Bronchial epithelial cell (primary cell): ENCODE data around the gene PROP1. TPM values are rescaled to one million over a fixed set of nuclear protein-coding genes. Genes with fewer than 3 reads are reported as not detected.
A peak's percentile ranks its signal among the peaks of the same experiment; 100 is the strongest.
"Not testable (repeated sequence)": the region's sequence is repeated elsewhere in the genome, so short reads cannot be mapped to it uniquely, and the experiment has no call there.

Source experiments
- DNase-seq: peaks from one replicate; pipeline ENCODE4 v3.0.0-alpha.2; 2010; ENCODE audit warnings: low read depth
- FAIRE-seq: peaks from 2 replicates; lab custom pipeline; 2011; peaks lifted over from hg19 to GRCh38; lab: Jason Lieb, UNC
- H3K27me3 ChIP-seq: 2 replicates; pipeline ENCODE4 v1.5.1; 2011; ENCODE audit warnings: low read length; ENCODE audit not compliant: control insufficient read depth, insufficient read depth
- H3K36me3 ChIP-seq: 2 replicates; pipeline ENCODE4 v1.5.1; 2011; ENCODE audit warnings: low read length; ENCODE audit not compliant: control insufficient read depth, insufficient read depth
- H3K4me3 ChIP-seq: 2 replicates; pipeline ENCODE4 v1.5.1; 2011; ENCODE audit warnings: mild to moderate bottlenecking, low read depth, low read length, control low read depth
- total RNA-seq: library from RNA; depleted of rRNA; stranded (reverse); fragments of >200 nt; gene quantifications from 2 replicates; pipeline ENCODE4 v1.2.1, GENCODE V29; 2014
- TF ChIP-seq, protein P1 (sequence below): IDR thresholded peaks from 2 replicates; pipeline ENCODE4 v1.5.1; 2011; ENCODE audit warnings: mild to moderate bottlenecking, moderate library complexity, low read length, control low read depth, inconsistent platforms; ENCODE audit not compliant: insufficient read depth, severe bottlenecking

Gene PROP1
- total RNA-seq, 1 donor from 2014 or later, result not detected

- FAIRE-seq, result no peak
- no peaks in the 10 kb centered on the region for H3K27me3 ChIP-seq
- no peaks in the 10 kb centered on the region for H3K36me3 ChIP-seq
- no peak for DNase-seq
- TF ChIP-seq, protein P1, sequence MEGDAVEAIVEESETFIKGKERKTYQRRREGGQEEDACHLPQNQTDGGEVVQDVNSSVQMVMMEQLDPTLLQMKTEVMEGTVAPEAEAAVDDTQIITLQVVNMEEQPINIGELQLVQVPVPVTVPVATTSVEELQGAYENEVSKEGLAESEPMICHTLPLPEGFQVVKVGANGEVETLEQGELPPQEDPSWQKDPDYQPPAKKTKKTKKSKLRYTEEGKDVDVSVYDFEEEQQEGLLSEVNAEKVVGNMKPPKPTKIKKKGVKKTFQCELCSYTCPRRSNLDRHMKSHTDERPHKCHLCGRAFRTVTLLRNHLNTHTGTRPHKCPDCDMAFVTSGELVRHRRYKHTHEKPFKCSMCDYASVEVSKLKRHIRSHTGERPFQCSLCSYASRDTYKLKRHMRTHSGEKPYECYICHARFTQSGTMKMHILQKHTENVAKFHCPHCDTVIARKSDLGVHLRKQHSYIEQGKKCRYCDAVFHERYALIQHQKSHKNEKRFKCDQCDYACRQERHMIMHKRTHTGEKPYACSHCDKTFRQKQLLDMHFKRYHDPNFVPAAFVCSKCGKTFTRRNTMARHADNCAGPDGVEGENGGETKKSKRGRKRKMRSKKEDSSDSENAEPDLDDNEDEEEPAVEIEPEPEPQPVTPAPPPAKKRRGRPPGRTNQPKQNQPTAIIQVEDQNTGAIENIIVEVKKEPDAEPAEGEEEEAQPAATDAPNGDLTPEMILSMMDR, result no peak
- no peak overlapping the region for H3K4me3 ChIP-seq
Observed at GRCh38 chr5:177964471-177964870, 31.6 kb downstream of the PROP1 start.

- Histone ChIP-seq H3K27me3 (no peaks in the 10 kb centered on the region), H3K36me3 (no peaks in the 10 kb centered on the region), H3K4me3 (no peak overlapping the region)
- no peak for FAIRE-seq
- TF ChIP-seq, protein P1, result no peak
- DNase-seq, result no peak
Observed at GRCh38 chr5:177963966-177964365, 32.1 kb downstream of the PROP1 start.

GRCh38 chr5:177959315-177959714, 36.7 kb downstream of the PROP1 start:
- no peak for FAIRE-seq
- TF ChIP-seq, protein P1, result no peak
- Histone ChIP-seq H3K27me3 (no peaks in the 10 kb centered on the region), H3K4me3 (no peak overlapping the region), H3K36me3 (no peaks in the 10 kb centered on the region)
- DNase-seq, result no peak

GRCh38 chr5:177958696-177959095, 37.3 kb downstream of the PROP1 start:
- H3K36me3 ChIP-seq, result no peaks in the 10 kb centered on the region
- no peaks in the 10 kb centered on the region for H3K27me3 ChIP-seq
- no peak for DNase-seq
- TF ChIP-seq, protein P1, result no peak
- no peak overlapping the region for H3K4me3 ChIP-seq
- no peak for FAIRE-seq

DNA sequence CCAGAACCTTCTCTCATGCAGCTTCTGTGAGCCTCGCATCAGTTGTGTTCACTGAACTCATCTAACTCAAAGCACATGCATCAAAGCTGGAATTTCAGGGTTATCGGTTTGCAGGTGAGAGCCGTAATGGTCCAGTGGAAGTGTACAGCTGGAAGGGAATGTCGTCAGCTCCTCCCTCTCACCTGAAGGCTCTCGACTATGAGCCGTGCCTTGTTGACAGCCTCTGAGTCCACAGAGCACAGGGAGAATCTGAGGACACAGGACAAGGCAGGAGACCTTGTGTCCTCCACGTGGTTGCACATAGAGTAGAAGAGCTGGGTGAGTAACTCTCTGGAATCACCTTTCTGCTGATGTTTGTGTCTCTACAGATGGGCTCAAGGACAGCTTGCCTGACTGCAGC, 38.8 kb downstream of the PROP1 start:
- no peaks in the 10 kb centered on the region for H3K27me3 ChIP-seq
- no peak overlapping the region for H3K4me3 ChIP-seq
- TF ChIP-seq, protein P1, result no peak
- FAIRE-seq, result peak; percentile 66
- no peaks in the 10 kb centered on the region for H3K36me3 ChIP-seq
- no peak for DNase-seq

DNA sequence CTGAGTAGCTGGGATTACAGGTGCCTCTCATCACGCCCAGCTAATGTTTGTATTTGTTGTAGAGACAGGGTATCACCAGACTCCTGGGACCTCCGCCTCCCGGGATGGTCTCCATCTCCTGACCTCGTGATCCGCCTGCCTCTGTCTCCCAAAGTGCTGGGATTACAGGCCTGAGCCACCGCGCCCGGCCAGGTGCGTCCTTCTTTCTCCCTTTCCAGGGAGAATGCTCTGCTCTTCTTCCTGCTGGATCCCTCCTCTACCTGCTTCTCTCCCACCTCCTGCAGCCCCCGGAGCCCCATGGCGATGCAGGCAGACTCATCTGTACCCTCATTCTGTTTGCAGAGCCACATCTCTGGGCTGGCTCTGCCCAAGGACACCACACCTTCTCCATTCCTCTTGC, 42.9 kb downstream of the PROP1 start:
- DNase-seq, H3K4me3 ChIP-seq, H3K36me3 ChIP-seq, FAIRE-seq, H3K27me3 ChIP-seq: not testable (repeated sequence)

- H3K4me3 ChIP-seq, H3K27me3 ChIP-seq, H3K36me3 ChIP-seq, FAIRE-seq, DNase-seq: not testable (repeated sequence)
Observed at GRCh38 chr5:177949656-177950055, 46.4 kb downstream of the PROP1 start.

DNA sequence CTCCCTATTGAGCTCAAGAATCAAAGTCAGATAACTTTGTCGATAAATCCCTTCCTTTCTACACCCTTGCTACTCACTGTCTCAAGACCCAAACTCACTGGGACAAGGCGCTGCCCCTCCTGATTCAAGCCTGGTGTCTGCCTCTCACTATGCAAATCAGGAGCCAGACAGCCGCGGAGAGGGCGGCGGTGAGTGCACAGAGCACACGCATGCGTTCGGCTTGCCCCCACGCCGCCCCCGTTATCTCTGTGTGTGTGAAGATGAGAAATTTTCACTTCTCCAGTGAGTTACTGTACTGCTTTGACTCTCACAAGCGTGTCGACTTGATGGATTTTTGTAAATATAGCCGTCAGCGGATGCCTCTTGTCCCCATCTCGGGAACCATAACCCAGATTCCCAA, 47.0 kb downstream of the PROP1 start:
- not testable (repeated sequence) for H3K36me3 ChIP-seq, H3K27me3 ChIP-seq, DNase-seq, H3K4me3 ChIP-seq
- FAIRE-seq, result peak; percentile 18

- not testable (repeated sequence) for H3K36me3 ChIP-seq, H3K27me3 ChIP-seq, H3K4me3 ChIP-seq
- FAIRE-seq, result peak; percentile 96
- peak; percentile 68 for DNase-seq
Observed at GRCh38 chr5:177947912-177948311, 48.1 kb downstream of the PROP1 start.
